ENCODE data around the gene C3orf70.
"Not testable (repeated sequence)": the region's sequence is repeated elsewhere in the genome, so short reads cannot be mapped to it uniquely, and the experiment has no call there.

Gene C3orf70

DNA sequence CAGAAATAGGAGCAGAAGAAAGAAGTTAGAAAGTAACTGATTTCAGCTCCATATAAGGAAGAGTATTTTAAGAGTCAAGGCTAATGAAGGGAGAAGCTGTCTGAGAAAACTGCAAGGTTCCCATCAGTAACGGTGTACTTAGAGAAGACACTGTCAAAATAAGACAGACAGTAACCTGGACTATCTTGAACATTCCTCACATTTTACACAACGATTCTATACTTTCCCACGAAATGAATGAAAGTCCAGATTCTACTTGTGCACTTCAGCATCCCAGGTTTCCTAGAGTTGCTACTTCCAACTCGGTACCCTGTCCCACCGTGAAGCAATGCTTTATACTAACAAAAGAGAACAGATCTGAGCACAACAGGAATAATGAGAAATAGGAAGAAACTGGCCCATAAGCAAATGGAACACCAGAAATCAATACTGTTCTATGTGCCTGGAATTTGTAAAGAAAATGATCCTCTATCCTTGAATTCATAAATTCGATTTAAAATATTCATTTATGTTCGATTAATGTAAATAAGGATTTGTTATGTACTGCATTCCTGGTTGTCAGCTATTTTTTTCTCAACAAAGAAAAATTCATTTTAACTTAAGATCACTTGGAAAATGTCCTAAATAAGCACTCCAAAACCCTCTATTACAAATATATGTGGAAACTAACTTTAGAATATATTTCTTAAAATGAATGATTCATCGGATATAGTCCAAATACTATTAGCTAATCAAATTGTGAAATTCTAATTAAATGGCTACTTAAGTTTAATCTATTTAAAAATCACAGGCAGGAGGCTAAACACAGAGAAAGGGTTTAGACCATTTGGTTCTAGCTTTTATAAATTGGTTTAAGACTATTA is 1.5 kb downstream of the C3orf70 start:
- DNase-seq, result no peak

DNA sequence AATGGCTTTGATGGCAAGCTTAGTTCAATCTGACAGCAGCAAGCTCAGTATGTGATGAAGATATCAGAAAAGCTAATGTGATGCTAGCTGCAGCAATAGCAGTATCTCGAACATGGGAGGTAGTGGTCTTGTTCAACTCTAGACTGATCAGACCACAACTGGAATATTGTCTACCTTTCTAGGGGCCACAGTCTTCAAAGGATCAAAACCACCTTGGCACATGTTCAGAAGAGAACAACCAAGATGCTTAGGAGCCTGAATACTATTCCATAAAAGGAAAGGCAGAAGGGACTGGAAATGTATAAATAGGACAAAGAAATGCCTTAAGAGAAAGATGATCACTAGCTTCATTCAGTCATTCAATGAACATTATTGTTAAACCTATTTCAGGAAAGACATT is 2.3 kb downstream of the C3orf70 start:
- no peak for DNase-seq

GRCh38 chr3:185149591-185149990 is 3.3 kb downstream of the C3orf70 start:
- DNase-seq, result no peak

DNA sequence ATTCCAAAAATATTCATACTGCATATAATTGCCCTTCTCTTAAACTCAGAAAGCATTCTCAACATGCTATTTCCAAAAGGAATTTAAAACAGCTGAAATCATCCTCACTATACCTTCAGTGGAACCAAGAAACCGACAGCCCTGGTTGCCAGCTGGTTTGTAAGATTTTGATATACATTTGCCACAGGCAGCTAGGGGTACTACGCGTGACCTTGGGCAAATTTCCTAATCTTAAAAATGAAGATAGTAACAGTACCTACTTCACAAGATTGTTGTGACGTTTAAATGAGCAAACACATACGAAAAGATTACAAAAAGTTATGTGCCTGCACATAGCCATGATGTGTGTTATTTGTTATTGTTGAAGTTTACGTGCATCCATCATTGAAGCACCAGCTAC is 7.3 kb downstream of the C3orf70 start:
- DNase-seq, result no peak

DNA sequence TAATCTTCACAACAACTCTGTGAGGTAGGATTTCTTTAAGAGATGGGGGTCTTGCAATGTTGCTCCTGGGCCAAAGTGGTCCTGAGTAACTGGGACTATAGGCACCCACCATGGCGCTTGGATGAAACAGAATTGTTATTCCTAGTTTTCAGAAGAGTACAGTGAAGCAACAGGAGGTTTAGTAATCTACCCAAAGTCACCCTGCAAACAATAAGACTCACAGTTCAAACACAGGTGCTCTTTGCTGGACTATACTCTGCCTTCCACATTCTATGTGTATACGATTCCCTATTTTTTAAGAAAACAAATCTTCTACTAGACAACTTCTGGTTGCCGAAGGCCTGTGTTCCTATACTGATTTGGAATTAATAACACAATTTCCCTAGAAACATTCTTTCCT is 8.1 kb downstream of the C3orf70 start:
- no peak for DNase-seq

- no peak for DNase-seq
Observed at GRCh38 chr3:185137821-185138220, 15.0 kb downstream of the C3orf70 start.

- no peak for DNase-seq
Observed at GRCh38 chr3:185134509-185134908, 18.4 kb downstream of the C3orf70 start.

GRCh38 chr3:185131602-185132256 is 21.1 kb downstream of the C3orf70 start:
- no peak for DNase-seq

DNA sequence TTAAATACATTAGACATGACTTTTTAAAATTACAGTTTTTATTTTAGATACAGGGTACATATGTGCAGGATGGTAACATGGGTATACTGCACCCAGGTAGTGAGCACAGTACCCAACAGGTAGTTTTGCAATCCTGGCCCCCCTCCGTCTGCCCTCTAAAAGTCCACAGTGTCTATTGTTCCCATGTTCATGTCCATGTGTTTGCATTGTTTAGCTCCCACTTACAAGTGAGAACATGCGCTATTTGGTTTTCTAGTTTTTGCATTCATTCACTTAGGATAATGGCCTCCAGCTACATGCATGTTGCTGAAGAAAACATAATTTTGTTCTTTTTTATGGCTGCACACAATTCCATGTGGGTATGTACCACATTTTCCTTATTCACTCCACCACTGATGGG is 23.8 kb downstream of the C3orf70 start:
- no peak for DNase-seq

- DNase-seq, result no peak
Observed at GRCh38 chr3:185126201-185126600, 26.7 kb downstream of the C3orf70 start.

GRCh38 chr3:185120126-185120525 is 32.7 kb downstream of the C3orf70 start:
- no peak for DNase-seq

DNA sequence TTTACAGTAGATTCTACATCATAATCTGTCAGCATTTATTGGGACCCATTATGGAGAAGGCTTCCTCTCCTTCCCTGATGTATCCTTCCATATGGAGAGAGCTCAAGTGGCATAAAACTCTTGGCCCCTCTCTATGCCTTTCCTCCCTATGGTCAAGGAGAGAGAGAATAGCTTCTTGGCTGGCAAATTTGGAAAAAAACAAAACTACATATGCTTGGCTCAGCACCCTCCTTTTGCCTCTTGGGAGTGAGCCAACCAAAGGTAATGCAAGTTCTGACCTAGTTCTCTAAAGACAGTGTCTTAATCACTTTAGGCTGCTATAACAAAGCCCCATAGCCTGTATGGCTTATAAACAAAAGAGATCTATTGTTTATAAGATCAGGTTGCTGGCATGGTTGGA is 37.5 kb downstream of the C3orf70 start:
- DNase-seq, result no peak

DNA sequence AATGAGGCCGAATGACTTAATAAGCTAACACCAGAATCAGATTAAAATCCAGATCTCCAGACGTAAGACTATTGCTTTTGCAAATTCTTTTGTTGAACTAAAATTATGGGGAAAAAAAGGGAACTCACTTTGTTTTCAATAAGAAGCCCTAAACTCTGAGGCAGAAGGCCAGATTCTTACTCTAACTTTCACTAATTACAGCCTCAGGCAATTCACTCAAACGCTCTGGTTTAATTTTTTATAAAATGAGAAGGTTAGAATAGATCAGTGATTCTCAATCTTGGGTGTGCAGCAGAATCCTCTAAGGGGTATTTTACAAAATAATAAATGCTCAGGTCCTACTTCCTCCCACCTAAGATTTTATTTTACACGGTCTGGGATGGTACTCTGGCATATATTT is 38.1 kb downstream of the C3orf70 start:
- DNase-seq, result no peak

DNA sequence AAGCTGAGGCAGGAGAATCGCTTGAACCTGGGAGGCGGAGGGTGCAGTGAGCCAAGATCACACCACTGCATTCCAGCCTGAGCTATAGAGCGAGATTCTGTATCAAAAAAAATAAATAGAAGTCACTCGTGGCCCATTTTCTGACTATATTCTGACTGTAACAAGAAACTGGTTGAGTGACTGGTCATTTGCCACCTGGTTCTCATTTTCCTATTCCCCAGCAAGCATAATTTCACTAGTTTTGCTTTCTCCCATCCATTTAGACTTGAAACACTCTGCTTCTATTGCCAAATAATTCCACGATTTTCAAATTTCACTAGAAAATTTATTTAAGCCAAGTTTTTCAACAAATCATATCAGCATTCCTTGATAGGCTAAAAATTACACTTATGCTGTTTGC is 40.7 kb downstream of the C3orf70 start:
- DNase-seq, result no peak

DNA sequence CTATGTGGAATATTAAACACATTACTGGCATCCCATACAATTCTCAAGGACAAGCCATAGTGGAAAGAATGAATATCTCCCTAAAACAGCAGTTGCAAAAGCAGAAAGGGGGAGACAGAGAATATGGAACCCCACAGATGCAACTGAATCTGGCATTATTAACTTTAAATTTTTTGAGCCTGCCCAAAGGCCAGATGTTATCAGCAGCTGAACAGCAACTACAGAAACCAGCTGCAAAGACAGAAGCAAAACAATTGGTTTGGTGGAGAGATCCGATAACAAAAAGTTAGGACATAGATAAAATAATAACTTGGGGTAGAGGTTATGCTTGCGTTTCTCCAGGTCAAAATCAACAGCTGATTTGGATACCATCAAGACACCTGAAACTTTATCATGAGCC is 43.8 kb downstream of the C3orf70 start:
- not testable (repeated sequence) for DNase-seq

DNA sequence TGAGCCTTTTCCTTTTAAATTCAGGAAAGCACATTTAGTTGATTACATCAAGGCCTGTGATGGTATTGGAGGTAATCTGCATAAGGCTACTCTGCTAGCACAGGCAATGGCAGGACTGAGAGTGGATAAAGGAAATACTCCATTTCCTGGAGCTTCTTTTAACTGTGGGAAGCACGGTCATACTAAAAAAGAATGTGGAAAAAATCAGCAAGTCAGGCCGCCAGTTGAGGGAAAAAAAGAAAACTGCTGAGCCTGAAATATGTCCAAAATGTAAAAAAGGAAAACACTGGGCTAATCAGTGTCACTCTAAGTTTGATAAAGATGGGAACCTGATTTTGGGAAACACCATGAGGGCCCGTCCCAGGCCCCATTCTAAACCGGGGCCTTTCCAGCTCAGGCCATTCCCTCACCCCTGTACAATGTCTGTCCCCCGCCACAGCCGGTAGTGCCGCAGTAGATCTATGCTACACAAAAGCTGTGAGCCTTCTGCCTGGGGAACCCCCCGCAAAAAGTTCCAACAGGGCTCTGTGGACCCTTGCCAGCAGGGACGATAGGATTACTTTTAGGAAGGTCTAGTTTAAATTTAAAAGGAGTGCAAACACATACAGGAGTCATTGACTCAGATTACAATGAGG is 46.5 kb downstream of the C3orf70 start:
- DNase-seq, result not testable (repeated sequence)

DNA sequence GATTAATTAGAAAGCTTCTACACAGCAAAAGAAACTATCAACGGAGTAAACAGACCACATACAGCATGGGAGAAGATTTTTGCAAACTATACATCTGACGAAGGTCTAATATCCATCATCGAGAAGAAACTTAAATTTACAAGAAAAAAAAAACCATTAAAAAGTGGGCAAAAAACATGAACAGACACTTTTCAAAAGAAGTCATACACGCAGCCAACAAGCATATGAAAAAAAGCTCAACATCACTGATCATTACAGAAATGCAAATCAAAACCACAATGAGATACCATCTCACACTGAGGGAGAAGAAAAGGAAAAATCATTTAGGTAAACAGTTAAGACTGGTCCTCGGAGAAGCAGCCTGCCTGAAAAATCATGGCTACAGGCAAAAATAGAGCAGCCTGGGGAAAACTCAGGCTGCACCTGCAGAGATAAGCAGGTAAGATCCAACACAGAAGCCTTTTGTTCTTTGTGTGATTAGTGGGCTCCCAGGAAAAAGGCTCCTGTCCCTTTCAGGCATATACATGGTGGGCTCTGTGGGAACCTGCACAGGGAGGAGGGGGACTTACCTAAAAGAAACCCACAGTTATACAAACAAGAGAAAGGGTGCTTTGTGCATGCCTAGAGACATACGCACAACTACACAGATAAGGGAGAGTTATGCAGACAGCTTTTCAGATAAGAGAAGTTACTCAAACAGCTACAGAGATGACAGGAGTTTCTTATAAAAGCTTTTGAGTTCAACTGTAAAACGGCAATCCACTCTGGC is 49.3 kb downstream of the C3orf70 start:
- DNase-seq, result no peak

- DNase-seq, result peak; percentile 20
Observed at GRCh38 chr3:185094697-185095096, 58.2 kb downstream of the C3orf70 start.

DNA sequence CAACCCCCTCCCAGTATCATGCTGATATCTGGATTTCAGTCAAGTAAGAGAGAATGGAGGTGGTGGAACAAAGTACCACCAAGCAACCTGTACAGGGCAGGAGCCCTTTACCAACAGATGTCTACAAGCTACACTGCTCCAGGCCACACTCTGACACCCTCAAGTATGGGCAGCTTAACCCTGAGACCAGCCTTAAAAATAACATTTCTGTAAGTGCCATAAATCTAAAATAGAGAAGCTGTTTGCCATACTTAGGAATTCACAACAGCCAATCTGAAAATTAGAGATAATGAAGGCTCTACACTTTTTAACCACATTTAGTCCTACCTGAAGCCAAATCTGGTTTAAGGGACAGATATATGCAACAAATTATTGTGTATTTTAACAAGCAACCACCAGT is 59.7 kb downstream of the C3orf70 start:
- no peak for DNase-seq

DNA sequence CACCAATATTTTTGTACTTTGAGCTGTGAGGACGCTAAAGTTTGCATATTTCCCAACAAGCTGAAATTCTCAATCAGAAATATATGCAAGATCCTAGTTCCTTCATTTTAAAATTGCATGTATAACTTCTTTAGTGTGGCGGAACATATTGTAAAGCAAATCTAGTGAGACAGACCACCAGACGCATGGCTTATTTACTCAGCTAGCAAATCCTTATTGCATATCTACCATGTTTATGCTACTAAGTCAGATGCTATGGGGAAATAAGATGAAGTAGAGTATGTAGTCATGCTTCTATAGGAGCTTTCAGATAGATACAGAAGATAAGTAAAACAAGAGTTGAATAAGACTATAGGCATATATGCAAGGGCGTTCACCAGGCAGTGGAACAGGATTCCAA is 62.0 kb downstream of the C3orf70 start:
- no peak for DNase-seq

GRCh38 chr3:185089751-185090150 is 63.1 kb downstream of the C3orf70 start:
- DNase-seq, result no peak

- DNase-seq, result no peak
Observed at GRCh38 chr3:185089343-185089742, 63.5 kb downstream of the C3orf70 start.

- no peak for DNase-seq
Observed at GRCh38 chr3:185087419-185087818, 65.4 kb downstream of the C3orf70 start.
